Myocyte (in vitro differentiated cells): ENCODE measurements around the gene ERP27. TPM values are rescaled to one million over a fixed set of nuclear protein-coding genes. Genes with fewer than 3 reads are reported as not detected.
A peak's percentile ranks its signal among the peaks of the same experiment; 100 is the strongest.

Experiments used
- DNase-seq: peaks from one replicate; pipeline ENCODE4 v3.0.0-alpha.2; 2012; ENCODE audit warnings: low read depth
- total RNA-seq: library from RNA; depleted of rRNA; stranded (reverse); fragments of >200 nt; gene quantifications from 2 replicates; pipeline ENCODE4 v1.2.3, GENCODE V29; 2014

The ERP27 gene
- total RNA-seq, 1 donor from 2014 or later: not detected

GRCh38 chr12:14937014-14937413, 1.3 kb downstream of the ERP27 start:
- DNase-seq: no peak

GRCh38 chr12:14936224-14936861, 2.0 kb downstream of the ERP27 start:
- no peak for DNase-seq

- peak; percentile 19 for DNase-seq
Observed at GRCh38 chr12:14935031-14935430, 3.3 kb downstream of the ERP27 start.

- no peak for DNase-seq
Observed at GRCh38 chr12:14934511-14934910, 3.8 kb downstream of the ERP27 start.

- DNase-seq: no peak
Observed at GRCh38 chr12:14931791-14932560, 6.4 kb downstream of the ERP27 start.

GRCh38 chr12:14931359-14931758, 7.0 kb downstream of the ERP27 start:
- no peak for DNase-seq

GRCh38 chr12:14930299-14930698, 8.0 kb downstream of the ERP27 start:
- DNase-seq: no peak

- DNase-seq: no peak
Observed at GRCh38 chr12:14928931-14929330, 9.4 kb downstream of the ERP27 start.

- no peak for DNase-seq
Observed at GRCh38 chr12:14927267-14927666, 11.1 kb downstream of the ERP27 start.

GRCh38 chr12:14924541-14924940, 13.8 kb downstream of the ERP27 start:
- DNase-seq: no peak

GRCh38 chr12:14923944-14924343, 14.4 kb downstream of the ERP27 start:
- DNase-seq: no peak

- DNase-seq: no peak
Observed at GRCh38 chr12:14921218-14921617, 17.1 kb downstream of the ERP27 start.

GRCh38 chr12:14920475-14921126, 17.7 kb downstream of the ERP27 start:
- DNase-seq: no peak

- no peak for DNase-seq
Observed at GRCh38 chr12:14919455-14919854, 18.9 kb downstream of the ERP27 start.

GRCh38 chr12:14915736-14916135, 22.6 kb downstream of the ERP27 start:
- DNase-seq: no peak

GRCh38 chr12:14913381-14913781, 25.0 kb downstream of the ERP27 start:
- no peak for DNase-seq

GRCh38 chr12:14911131-14911530, 27.2 kb downstream of the ERP27 start:
- no peak for DNase-seq

GRCh38 chr12:14910090-14910915, 28.0 kb downstream of the ERP27 start:
- DNase-seq: no peak

GRCh38 chr12:14907953-14908352, 30.4 kb downstream of the ERP27 start:
- no peak for DNase-seq

- no peak for DNase-seq
Observed at GRCh38 chr12:14906114-14906513, 32.2 kb downstream of the ERP27 start.

- no peak for DNase-seq
Observed at GRCh38 chr12:14905269-14906004, 32.9 kb downstream of the ERP27 start.
